SK-N-SH treated with all-trans-retinoic acid at 6 μM for 48 hours (cell line): Measurements from ENCODE around the gene TTYH3.
"Not testable (repeated sequence)": the region's sequence is repeated elsewhere in the genome, so short reads cannot be mapped to it uniquely, and the experiment has no call there.

Source experiments
- ATAC-seq: fragments of 200-7000 bp; cut with Tn5 transposase; 3 replicates; pipeline ENCODE4 v1.9.1; 2020; ENCODE audit warnings: mild to moderate bottlenecking, moderate library complexity
- ARNTL ChIP-seq: fragments of 450-650 bp; formaldehyde crosslinking; IDR thresholded peaks from 2 replicates; pipeline ENCODE4 v1.5.0; 2020; ENCODE audit warnings: low read depth, mild to moderate bottlenecking, moderate library complexity, borderline replicate concordance
- BACH2 ChIP-seq: fragments of 250-450 bp; sonication (Bioruptor Pico); IDR thresholded peaks from 2 replicates; pipeline ENCODE4 v1.9.0; 2021; ENCODE audit warnings: mild to moderate bottlenecking, borderline replicate concordance
- CSDC2 ChIP-seq: fragments of 250-450 bp; sonication (Bioruptor Pico); IDR thresholded peaks from 2 replicates; pipeline ENCODE4 v1.5.0; 2020; ENCODE audit warnings: mild to moderate bottlenecking, moderate library complexity
- ESRRG ChIP-seq: fragments of 250-450 bp; sonication (Bioruptor Pico); IDR thresholded peaks from 2 replicates; pipeline ENCODE4 v1.6.1; 2021; ENCODE audit warnings: mild to moderate bottlenecking
- GLIS3 ChIP-seq: fragments of 250-450 bp; sonication (Bioruptor Pico); IDR thresholded peaks from 2 replicates; pipeline ENCODE4 v1.5.0; 2020; ENCODE audit warnings: mild to moderate bottlenecking, moderate library complexity
- ISL1 ChIP-seq: fragments of 250-450 bp; sonication (Bioruptor Pico); IDR thresholded peaks from 2 replicates; pipeline ENCODE4 v2.1.2; 2022; ENCODE audit warnings: mild to moderate bottlenecking, moderate library complexity
- OSR1 ChIP-seq: fragments of 250-450 bp; sonication (Bioruptor Pico); IDR thresholded peaks from 2 replicates; pipeline ENCODE4 v1.8.0; 2022; ENCODE audit warnings: moderate library complexity, mild to moderate bottlenecking, inconsistent platforms
- RARB ChIP-seq: fragments of 250-450 bp; sonication (Bioruptor Pico); IDR thresholded peaks from 2 replicates; pipeline ENCODE4 v1.8.0; 2021; ENCODE audit warnings: mild to moderate bottlenecking, moderate library complexity
- SNAI2 ChIP-seq: fragments of 250-450 bp; sonication (Bioruptor Pico); IDR thresholded peaks from 2 replicates; pipeline ENCODE4 v1.5.0; 2020; ENCODE audit warnings: mild to moderate bottlenecking, moderate library complexity
- TCF4 ChIP-seq: fragments of 250-450 bp; sonication (Bioruptor Pico); IDR thresholded peaks from 2 replicates; pipeline ENCODE4 v1.8.0; 2021; ENCODE audit warnings: mild to moderate bottlenecking, moderate library complexity, borderline replicate concordance
- TOX ChIP-seq: fragments of 250-450 bp; sonication (Bioruptor Pico); IDR thresholded peaks from 2 replicates; pipeline ENCODE4 v1.8.0; 2021; ENCODE audit warnings: mild to moderate bottlenecking, moderate library complexity, borderline replicate concordance
- ZC3H10 ChIP-seq: fragments of 250-450 bp; sonication (Bioruptor Pico); IDR thresholded peaks from 2 replicates; pipeline ENCODE4 v1.5.1; 2021; ENCODE audit warnings: mild to moderate bottlenecking, moderate library complexity
- ZFP3 ChIP-seq: fragments of 250-450 bp; sonication (Bioruptor Pico); IDR thresholded peaks from 2 replicates; pipeline ENCODE4 v1.5.0; 2020; ENCODE audit warnings: mild to moderate bottlenecking, moderate library complexity
- ZNF565 ChIP-seq: fragments of 450-650 bp; formaldehyde crosslinking; conservative IDR thresholded peaks from 2 replicates; pipeline ENCODE4 v1.5.0; 2020; ENCODE audit warnings: low read depth, mild to moderate bottlenecking, moderate library complexity
- ZNF70 ChIP-seq: fragments of 450-650 bp; formaldehyde crosslinking; IDR thresholded peaks from 2 replicates; pipeline ENCODE4 v1.5.0; 2020; ENCODE audit warnings: mild to moderate bottlenecking, moderate library complexity
- ZNF8 ChIP-seq: fragments of 450-650 bp; formaldehyde crosslinking; IDR thresholded peaks from 2 replicates; pipeline ENCODE4 v1.5.0; 2020; ENCODE audit warnings: mild to moderate bottlenecking, moderate library complexity
- TF ChIP-seq, protein P1 (sequence below): fragments of 250-450 bp; sonication (Bioruptor Pico); IDR thresholded peaks from 2 replicates; pipeline ENCODE4 v1.8.0; 2020; ENCODE audit warnings: mild to moderate bottlenecking, moderate library complexity, borderline replicate concordance
- TF ChIP-seq, protein P2 (sequence below): fragments of 250-450 bp; sonication (Bioruptor Pico); IDR thresholded peaks from 2 replicates; pipeline ENCODE4 v1.5.1; 2020; ENCODE audit warnings: low read depth, mild to moderate bottlenecking, moderate library complexity
- TF ChIP-seq, protein P3 (sequence below): fragments of 250-450 bp; sonication (Bioruptor Pico); IDR thresholded peaks from 2 replicates; pipeline ENCODE4 v1.5.1; 2021; ENCODE audit warnings: mild to moderate bottlenecking, moderate library complexity
- TF ChIP-seq, protein P4 (sequence below): fragments of 250-450 bp; sonication (Bioruptor Pico); IDR thresholded peaks from 2 replicates; pipeline ENCODE4 v1.5.0; 2020; ENCODE audit warnings: mild to moderate bottlenecking, moderate library complexity
- TF ChIP-seq, protein P5 (sequence below): fragments of 250-450 bp; sonication (Bioruptor Pico); IDR thresholded peaks from 2 replicates; pipeline ENCODE4 v1.8.0; 2021; ENCODE audit warnings: low read depth, mild to moderate bottlenecking, moderate library complexity, borderline replicate concordance

TTYH3 gene

DNA sequence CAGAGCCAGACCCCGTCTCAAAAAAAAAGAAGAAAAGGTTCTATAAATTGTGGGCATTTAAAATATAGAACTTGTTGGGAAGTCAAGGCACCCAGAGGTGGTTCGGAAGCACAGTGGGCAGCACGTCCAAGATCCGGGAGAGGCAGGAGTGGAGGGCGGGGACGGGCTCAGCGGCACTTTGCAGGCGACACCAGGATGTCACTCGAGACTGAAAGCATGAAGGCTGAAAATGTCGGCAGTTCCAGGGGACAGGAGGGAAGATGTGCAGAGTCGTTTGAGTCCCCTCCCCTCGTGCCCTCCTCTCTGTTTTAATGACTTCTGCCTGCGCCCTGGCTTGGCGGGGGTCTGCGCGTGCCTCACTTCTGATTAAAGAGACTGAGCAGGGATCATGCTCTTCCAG lies 42.4 kb upstream of the TTYH3 start:
- TF ChIP-seq, protein P1, sequence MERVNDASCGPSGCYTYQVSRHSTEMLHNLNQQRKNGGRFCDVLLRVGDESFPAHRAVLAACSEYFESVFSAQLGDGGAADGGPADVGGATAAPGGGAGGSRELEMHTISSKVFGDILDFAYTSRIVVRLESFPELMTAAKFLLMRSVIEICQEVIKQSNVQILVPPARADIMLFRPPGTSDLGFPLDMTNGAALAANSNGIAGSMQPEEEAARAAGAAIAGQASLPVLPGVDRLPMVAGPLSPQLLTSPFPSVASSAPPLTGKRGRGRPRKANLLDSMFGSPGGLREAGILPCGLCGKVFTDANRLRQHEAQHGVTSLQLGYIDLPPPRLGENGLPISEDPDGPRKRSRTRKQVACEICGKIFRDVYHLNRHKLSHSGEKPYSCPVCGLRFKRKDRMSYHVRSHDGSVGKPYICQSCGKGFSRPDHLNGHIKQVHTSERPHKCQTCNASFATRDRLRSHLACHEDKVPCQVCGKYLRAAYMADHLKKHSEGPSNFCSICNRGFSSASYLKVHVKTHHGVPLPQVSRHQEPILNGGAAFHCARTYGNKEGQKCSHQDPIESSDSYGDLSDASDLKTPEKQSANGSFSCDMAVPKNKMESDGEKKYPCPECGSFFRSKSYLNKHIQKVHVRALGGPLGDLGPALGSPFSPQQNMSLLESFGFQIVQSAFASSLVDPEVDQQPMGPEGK, result no peak
- TF ChIP-seq OSR1 (no peak), ESRRG (CRISPR knock-in tag) (no peak), ZFP3 (CRISPR knock-in tag) (no peak), GLIS3 (CRISPR knock-in tag) (no peak), SNAI2 (CRISPR knock-in tag) (no peak), ZC3H10 (no peak), ARNTL (CRISPR knock-in tag) (no peak)
- TF ChIP-seq, protein P2, sequence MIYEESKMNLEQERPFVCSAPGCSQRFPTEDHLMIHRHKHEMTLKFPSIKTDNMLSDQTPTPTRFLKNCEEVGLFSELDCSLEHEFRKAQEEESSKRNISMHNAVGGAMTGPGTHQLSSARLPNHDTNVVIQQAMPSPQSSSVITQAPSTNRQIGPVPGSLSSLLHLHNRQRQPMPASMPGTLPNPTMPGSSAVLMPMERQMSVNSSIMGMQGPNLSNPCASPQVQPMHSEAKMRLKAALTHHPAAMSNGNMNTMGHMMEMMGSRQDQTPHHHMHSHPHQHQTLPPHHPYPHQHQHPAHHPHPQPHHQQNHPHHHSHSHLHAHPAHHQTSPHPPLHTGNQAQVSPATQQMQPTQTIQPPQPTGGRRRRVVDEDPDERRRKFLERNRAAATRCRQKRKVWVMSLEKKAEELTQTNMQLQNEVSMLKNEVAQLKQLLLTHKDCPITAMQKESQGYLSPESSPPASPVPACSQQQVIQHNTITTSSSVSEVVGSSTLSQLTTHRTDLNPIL (CRISPR knock-in tag), result no peak
- TF ChIP-seq, protein P3, sequence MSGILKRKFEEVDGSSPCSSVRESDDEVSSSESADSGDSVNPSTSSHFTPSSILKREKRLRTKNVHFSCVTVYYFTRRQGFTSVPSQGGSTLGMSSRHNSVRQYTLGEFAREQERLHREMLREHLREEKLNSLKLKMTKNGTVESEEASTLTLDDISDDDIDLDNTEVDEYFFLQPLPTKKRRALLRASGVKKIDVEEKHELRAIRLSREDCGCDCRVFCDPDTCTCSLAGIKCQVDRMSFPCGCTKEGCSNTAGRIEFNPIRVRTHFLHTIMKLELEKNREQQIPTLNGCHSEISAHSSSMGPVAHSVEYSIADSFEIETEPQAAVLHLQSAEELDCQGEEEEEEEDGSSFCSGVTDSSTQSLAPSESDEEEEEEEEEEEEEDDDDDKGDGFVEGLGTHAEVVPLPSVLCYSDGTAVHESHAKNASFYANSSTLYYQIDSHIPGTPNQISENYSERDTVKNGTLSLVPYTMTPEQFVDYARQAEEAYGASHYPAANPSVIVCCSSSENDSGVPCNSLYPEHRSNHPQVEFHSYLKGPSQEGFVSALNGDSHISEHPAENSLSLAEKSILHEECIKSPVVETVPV (CRISPR knock-in tag), result no peak
- TF ChIP-seq, protein P4, sequence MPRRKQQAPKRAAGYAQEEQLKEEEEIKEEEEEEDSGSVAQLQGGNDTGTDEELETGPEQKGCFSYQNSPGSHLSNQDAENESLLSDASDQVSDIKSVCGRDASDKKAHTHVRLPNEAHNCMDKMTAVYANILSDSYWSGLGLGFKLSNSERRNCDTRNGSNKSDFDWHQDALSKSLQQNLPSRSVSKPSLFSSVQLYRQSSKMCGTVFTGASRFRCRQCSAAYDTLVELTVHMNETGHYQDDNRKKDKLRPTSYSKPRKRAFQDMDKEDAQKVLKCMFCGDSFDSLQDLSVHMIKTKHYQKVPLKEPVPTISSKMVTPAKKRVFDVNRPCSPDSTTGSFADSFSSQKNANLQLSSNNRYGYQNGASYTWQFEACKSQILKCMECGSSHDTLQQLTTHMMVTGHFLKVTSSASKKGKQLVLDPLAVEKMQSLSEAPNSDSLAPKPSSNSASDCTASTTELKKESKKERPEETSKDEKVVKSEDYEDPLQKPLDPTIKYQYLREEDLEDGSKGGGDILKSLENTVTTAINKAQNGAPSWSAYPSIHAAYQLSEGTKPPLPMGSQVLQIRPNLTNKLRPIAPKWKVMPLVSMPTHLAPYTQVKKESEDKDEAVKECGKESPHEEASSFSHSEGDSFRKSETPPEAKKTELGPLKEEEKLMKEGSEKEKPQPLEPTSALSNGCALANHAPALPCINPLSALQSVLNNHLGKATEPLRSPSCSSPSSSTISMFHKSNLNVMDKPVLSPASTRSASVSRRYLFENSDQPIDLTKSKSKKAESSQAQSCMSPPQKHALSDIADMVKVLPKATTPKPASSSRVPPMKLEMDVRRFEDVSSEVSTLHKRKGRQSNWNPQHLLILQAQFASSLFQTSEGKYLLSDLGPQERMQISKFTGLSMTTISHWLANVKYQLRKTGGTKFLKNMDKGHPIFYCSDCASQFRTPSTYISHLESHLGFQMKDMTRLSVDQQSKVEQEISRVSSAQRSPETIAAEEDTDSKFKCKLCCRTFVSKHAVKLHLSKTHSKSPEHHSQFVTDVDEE (CRISPR knock-in tag), result no peak
- no peak for ATAC-seq

DNA sequence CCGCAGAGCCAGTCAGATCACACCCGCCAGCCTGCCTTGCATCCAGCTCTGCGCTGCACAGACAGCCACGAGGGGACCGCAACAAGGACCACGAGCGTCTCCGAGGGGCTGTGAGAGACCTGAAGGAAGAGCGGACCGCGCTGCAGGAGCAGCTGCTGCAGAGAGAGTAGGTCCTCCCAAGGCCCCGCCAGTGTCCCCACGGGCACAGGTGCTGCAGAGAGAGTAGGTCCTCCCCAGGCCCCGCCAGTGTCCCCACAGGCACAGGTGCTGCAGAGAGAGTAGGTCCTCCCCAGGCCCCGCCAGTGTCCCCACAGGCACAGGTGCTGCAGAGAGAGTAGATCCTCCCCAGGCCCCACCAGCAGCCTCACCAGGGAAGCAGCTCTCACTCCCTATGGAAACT lies 41.8 kb upstream of the TTYH3 start:
- not testable (repeated sequence) for ATAC-seq

DNA sequence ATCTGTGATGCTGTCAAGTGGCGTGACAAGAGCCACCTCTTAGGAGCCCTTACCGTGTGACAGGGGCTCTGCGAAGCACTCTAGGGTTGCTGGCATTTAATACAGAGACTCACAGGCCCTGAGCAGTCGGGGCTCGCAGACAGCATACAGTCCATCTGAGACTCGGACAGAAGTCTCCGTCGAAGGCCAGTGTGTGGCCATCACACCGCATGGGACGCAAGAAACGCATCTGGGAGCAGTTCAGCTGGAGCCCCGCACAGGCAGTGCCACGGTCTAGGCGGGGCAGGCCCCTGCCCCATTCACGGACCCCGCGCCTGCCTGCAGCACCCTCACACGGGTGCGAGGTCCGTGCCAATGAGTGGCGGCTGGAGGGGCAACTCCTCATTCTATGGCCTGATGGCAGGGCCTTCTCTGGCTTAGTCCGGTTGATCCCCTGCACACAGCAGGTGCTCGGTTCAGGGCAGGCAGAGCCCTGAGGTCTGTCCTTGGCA lies 39.4 kb upstream of the TTYH3 start:
- TF ChIP-seq SNAI2 (CRISPR knock-in tag), result no peak
- TF ChIP-seq ARNTL (CRISPR knock-in tag), result no peak
- no peak for TF ChIP-seq ZNF8 (CRISPR knock-in tag)
- no peak for TF ChIP-seq TCF4 (CRISPR knock-in tag)
- TF ChIP-seq, all 23 proteins: peak for 0
- ATAC-seq, result no peak

DNA sequence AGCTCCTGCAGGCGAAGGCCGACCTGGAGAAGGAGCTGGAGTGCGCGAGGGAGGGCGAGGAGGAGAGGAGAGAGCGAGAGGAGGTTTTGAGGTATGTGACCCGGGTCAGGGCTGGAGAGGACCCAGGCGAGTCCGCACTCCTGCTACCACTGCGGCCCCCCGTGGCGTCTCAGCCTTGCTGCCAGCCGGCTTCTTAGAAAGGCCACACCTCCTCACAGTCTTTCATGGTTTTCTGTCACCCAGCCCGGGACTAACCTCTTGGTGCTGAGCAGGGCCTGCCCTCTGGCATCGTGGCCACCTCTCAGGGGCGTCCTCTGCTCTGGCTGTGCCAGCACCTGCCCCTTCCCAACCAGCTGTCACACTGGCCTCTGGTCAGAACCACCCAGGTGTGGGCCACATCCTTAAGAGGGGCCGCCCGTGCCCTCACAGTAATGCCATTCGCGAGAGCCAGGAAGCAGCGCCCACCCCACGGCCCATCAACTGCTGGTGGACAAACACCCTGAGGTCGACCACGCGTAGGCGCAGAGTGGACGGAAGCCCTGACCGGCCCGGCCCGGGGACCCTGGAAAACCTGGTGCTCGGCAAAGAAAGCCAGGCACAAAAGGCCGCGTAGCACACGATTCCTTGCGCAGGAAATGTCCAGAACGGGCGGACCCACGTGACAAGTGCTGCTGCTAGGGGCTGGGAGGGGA lies 38.6 kb upstream of the TTYH3 start:
- TF ChIP-seq ESRRG (CRISPR knock-in tag) (no peak), ISL1 (CRISPR knock-in tag) (no peak), ARNTL (CRISPR knock-in tag) (no peak), CSDC2 (no peak), TOX (CRISPR knock-in tag) (no peak), ZC3H10 (no peak), ZFP3 (CRISPR knock-in tag) (no peak), RARB (CRISPR knock-in tag) (no peak), ZNF70 (CRISPR knock-in tag) (no peak), ZNF565 (CRISPR knock-in tag) (no peak), ZNF8 (CRISPR knock-in tag) (no peak), GLIS3 (CRISPR knock-in tag) (no peak), SNAI2 (CRISPR knock-in tag) (no peak), BACH2 (CRISPR knock-in tag) (no peak), TCF4 (CRISPR knock-in tag) (no peak)
- TF ChIP-seq, protein P5, sequence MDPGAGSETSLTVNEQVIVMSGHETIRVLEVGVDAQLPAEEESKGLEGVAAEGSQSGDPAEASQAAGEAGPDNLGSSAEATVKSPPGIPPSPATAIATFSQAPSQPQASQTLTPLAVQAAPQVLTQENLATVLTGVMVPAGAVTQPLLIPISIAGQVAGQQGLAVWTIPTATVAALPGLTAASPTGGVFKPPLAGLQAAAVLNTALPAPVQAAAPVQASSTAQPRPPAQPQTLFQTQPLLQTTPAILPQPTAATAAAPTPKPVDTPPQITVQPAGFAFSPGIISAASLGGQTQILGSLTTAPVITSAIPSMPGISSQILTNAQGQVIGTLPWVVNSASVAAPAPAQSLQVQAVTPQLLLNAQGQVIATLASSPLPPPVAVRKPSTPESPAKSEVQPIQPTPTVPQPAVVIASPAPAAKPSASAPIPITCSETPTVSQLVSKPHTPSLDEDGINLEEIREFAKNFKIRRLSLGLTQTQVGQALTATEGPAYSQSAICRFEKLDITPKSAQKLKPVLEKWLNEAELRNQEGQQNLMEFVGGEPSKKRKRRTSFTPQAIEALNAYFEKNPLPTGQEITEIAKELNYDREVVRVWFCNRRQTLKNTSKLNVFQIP (CRISPR knock-in tag), result no peak
- TF ChIP-seq, protein P4 (CRISPR knock-in tag), result no peak
- TF ChIP-seq, protein P1, result no peak
- no peak for ATAC-seq
